ENCODE measurements around the gene CP. TPM values are rescaled to one million over a fixed set of nuclear protein-coding genes. Genes with fewer than 3 reads are reported as not detected.

Gene CP
- total RNA-seq, 1 experiment from 2014 or later = 1.5 TPM

- DNase-seq (ENCODE audit: low spot score) (no peak), ATAC-seq (no peak)
- TF ChIP-seq PREB (CRISPR knock-in tag; IDR thresholded peaks at IDR 0.05; ENCODE audit: borderline replicate concordance) (no peak), NR1H2 (CRISPR knock-in tag; IDR thresholded peaks at IDR 0.05) (no peak), TEAD4 (CRISPR knock-in tag; IDR thresholded peaks at IDR 0.05) (no peak), ZNF263 (CRISPR knock-in tag; IDR thresholded peaks at IDR 0.05; ENCODE audit: low read depth) (no peak), MYBL2 (CRISPR knock-in tag; IDR thresholded peaks at IDR 0.05) (no peak), PRRX2 (CRISPR knock-in tag; IDR thresholded peaks at IDR 0.05) (no peak), RORB (CRISPR knock-in tag; IDR thresholded peaks at IDR 0.05) (no peak), NR2C2 (CRISPR knock-in tag; IDR thresholded peaks at IDR 0.05) (no peak), MXD4 (CRISPR knock-in tag; IDR thresholded peaks at IDR 0.05; ENCODE audit: borderline replicate concordance) (no peak), FOXP1 (CRISPR knock-in tag; IDR thresholded peaks at IDR 0.05; ENCODE audit: borderline replicate concordance) (no peak)
- TF ChIP-seq, protein P1, sequence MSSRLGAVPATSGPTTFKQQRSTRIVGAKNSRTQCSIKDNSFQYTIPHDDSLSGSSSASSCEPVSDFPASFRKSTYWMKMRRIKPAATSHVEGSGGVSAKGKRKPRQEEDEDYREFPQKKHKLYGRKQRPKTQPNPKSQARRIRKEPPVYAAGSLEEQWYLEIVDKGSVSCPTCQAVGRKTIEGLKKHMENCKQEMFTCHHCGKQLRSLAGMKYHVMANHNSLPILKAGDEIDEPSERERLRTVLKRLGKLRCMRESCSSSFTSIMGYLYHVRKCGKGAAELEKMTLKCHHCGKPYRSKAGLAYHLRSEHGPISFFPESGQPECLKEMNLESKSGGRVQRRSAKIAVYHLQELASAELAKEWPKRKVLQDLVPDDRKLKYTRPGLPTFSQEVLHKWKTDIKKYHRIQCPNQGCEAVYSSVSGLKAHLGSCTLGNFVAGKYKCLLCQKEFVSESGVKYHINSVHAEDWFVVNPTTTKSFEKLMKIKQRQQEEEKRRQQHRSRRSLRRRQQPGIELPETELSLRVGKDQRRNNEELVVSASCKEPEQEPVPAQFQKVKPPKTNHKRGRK (CRISPR knock-in tag; IDR thresholded peaks at IDR 0.05; ENCODE audit: borderline replicate concordance) = no peak
- TF ChIP-seq, protein P2, sequence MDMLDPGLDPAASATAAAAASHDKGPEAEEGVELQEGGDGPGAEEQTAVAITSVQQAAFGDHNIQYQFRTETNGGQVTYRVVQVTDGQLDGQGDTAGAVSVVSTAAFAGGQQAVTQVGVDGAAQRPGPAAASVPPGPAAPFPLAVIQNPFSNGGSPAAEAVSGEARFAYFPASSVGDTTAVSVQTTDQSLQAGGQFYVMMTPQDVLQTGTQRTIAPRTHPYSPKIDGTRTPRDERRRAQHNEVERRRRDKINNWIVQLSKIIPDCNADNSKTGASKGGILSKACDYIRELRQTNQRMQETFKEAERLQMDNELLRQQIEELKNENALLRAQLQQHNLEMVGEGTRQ (CRISPR knock-in tag; IDR thresholded peaks at IDR 0.05) = no peak
- Mint-ChIP-seq H3K4me1 (no peaks in the 10 kb centered on the region), H3K4me3 (no peak overlapping the region), H3K27ac (no peak overlapping the region), H3K27me3 (ENCODE audit: low read depth) (no peaks in the 10 kb centered on the region), H3K9me3 (no peaks in the 10 kb centered on the region), H3K36me3 (peaks cover 76% of the 10 kb centered on the region)
- ChIA-PET CTCF (no interaction called here), POLR2A (no interaction called here)
Observed at GRCh38 chr3:149162007-149162406, 59.6 kb downstream of the CP start.

GRCh38 chr3:149160754-149161300 lies 60.8 kb downstream of the CP start:
- ChIA-PET CTCF (no interaction called here), POLR2A (no interaction called here)
- no peak for ATAC-seq
- Mint-ChIP-seq H3K4me1 (no peaks in the 10 kb centered on the region), H3K27me3 (ENCODE audit: low read depth) (no peaks in the 10 kb centered on the region), H3K36me3 (peaks cover 75% of the 10 kb centered on the region), H3K4me3 (no peak overlapping the region), H3K9me3 (no peaks in the 10 kb centered on the region), H3K27ac (peak overlapping the region; percentile 35; the same call in 1 of the 2 replicates)
- TF ChIP-seq CTCF (IDR thresholded peaks at IDR 0.05) (no peak), ZBTB21 (CRISPR knock-in tag; IDR thresholded peaks at IDR 0.05; ENCODE audit: borderline replicate concordance) (no peak), ARID4B (CRISPR knock-in tag; IDR thresholded peaks at IDR 0.05; ENCODE audit: borderline replicate concordance) (no peak), ZNF219 (CRISPR knock-in tag; IDR thresholded peaks at IDR 0.05; ENCODE audit: borderline replicate concordance) (no peak), SOX15 (CRISPR knock-in tag; IDR thresholded peaks at IDR 0.05) (no peak), ZNF263 (CRISPR knock-in tag; IDR thresholded peaks at IDR 0.05; ENCODE audit: low read depth) (no peak), RELA (CRISPR knock-in tag; IDR thresholded peaks at IDR 0.05; ENCODE audit: borderline replicate concordance) (no peak), GTF2I (CRISPR knock-in tag; conservative IDR thresholded peaks at IDR 0.05) (no peak), SMAD3 (CRISPR knock-in tag; IDR thresholded peaks at IDR 0.05; ENCODE audit: borderline replicate concordance) (no peak), TCF7 (CRISPR knock-in tag; IDR thresholded peaks at IDR 0.05; ENCODE audit: low read depth) (no peak)
- TF ChIP-seq, protein P3, sequence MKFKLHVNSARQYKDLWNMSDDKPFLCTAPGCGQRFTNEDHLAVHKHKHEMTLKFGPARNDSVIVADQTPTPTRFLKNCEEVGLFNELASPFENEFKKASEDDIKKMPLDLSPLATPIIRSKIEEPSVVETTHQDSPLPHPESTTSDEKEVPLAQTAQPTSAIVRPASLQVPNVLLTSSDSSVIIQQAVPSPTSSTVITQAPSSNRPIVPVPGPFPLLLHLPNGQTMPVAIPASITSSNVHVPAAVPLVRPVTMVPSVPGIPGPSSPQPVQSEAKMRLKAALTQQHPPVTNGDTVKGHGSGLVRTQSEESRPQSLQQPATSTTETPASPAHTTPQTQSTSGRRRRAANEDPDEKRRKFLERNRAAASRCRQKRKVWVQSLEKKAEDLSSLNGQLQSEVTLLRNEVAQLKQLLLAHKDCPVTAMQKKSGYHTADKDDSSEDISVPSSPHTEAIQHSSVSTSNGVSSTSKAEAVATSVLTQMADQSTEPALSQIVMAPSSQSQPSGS (CRISPR knock-in tag; IDR thresholded peaks at IDR 0.05; ENCODE audit: borderline replicate concordance, low read depth) = no peak
- no peak for DNase-seq (ENCODE audit: low spot score)

Measured in WTC11 (cell line).